HG03575 (cell line): ENCODE data around the gene PGAM2.

ENCODE experiments used
- ATAC-seq: cut with Tn5 transposase; IDR thresholded peaks from one replicate; pipeline ENCODE4 v1.9.1; 2021; ENCODE audit not compliant: unreplicated experiment, insufficient number of reproducible peaks, low FRiP score; ENCODE audit errors: extremely low read depth

The PGAM2 gene

GRCh38 chr7:44065431-44066110 is at the start of gene PGAM2:
PGAM2 (minus strand) TSS chr7:44065567; CDS start chr7:44065529, 38 bp downstream.
- ATAC-seq, result no peak

- no peak for ATAC-seq
These were observed 49.4 kb upstream of the PGAM2 start for GRCh38 chr7:44114586-44115310.

GRCh38 chr7:44113764-44114354 is 48.5 kb upstream of the PGAM2 start:
- no peak for ATAC-seq

- ATAC-seq, result no peak
These were observed 47.8 kb upstream of the PGAM2 start for GRCh38 chr7:44112997-44113763.

GRCh38 chr7:44112231-44112996 is 47.0 kb upstream of the PGAM2 start:
- no peak for ATAC-seq

- no peak for ATAC-seq
These were observed 46.4 kb upstream of the PGAM2 start for GRCh38 chr7:44111761-44112160.

- ATAC-seq, result no peak
These were observed 45.6 kb upstream of the PGAM2 start for GRCh38 chr7:44110719-44111635.

GRCh38 chr7:44109991-44110390 is 44.6 kb upstream of the PGAM2 start:
- ATAC-seq, result no peak

GRCh38 chr7:44108768-44109750 is 43.7 kb upstream of the PGAM2 start:
- no peak for ATAC-seq

GRCh38 chr7:44107961-44108767 is 42.8 kb upstream of the PGAM2 start:
- no peak for ATAC-seq

- no peak for ATAC-seq
These were observed 42.0 kb upstream of the PGAM2 start for GRCh38 chr7:44107116-44107960.

- ATAC-seq, result no peak
These were observed 41.1 kb upstream of the PGAM2 start for GRCh38 chr7:44106311-44107065.

GRCh38 chr7:44105832-44106231 is 40.5 kb upstream of the PGAM2 start:
- no peak for ATAC-seq
